ENCODE data around the gene CPB1. TPM values are rescaled to one million over a fixed set of nuclear protein-coding genes. Genes with fewer than 3 reads are reported as not detected.

CPB1 gene
- total RNA-seq, 2 donors from 2014 or later, result not detected

Other genes starting within 250 kb of the CPB1 start
- not detected for gene AGTR1, start 129.9 kb upstream of the CPB1 start, total RNA-seq
- not detected for gene CPA3, start 37.5 kb downstream of the CPB1 start, total RNA-seq
- gene GYG1, start 163.7 kb downstream of the CPB1 start, total RNA-seq, result 10 to 100 TPM; 14.1 to 21.7 TPM